ENCODE data around the gene TSPAN18.

Gene TSPAN18

DNA sequence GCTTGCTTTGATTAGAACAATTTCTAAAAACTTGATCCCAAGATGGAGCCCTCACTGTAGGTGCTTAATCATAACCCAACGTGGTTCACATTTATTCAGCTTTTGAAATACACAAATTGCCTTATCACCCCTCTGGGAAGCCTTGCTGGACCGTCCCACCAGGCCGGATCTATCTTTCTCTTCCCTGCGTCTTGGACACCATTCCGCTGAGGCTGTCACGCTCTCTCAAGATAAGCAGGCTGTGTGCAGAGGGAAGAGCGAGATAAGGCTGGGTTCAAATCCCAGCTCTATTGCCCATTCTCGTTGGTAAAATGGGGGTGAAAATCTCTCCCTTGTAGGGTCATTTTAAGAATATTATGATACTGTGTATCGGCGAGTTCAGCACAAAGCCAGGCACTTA, 244.4 kb downstream of the TSPAN18 start:
- DNase-seq: no peak

DNA sequence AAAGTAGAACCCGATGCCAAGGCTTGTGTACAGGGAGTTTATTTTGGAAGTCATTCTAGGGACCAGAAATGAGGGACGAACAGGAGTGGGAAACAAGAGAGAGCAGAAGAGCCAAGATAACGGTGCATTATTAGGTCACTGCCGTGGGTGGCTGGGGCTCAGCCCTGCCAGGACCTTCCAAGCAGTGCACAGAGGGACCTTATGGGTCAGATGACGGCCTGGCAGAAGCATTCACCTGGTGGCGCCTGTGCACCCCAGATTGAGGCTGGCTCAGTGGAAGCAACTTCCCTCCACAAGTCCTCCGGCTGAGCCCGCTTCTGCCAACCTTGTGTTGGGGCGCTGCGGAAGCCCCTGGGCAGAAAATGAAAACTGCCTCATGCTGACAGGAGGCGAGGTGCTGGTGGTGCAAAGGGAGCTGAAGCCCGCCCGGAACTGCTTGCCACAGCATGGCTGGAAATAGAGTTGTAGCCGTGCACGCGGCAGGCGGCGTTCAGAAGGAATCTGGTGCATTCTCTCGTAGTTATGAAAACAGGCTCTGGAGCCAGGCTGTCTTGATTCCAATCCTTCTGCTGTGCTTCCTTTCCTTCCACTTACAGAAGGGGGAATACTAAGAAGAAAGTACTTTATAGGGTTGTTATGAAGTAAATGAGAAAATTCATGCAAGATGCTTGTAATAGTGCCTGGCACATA, 246.1 kb downstream of the TSPAN18 start:
- no peak for DNase-seq

DNA sequence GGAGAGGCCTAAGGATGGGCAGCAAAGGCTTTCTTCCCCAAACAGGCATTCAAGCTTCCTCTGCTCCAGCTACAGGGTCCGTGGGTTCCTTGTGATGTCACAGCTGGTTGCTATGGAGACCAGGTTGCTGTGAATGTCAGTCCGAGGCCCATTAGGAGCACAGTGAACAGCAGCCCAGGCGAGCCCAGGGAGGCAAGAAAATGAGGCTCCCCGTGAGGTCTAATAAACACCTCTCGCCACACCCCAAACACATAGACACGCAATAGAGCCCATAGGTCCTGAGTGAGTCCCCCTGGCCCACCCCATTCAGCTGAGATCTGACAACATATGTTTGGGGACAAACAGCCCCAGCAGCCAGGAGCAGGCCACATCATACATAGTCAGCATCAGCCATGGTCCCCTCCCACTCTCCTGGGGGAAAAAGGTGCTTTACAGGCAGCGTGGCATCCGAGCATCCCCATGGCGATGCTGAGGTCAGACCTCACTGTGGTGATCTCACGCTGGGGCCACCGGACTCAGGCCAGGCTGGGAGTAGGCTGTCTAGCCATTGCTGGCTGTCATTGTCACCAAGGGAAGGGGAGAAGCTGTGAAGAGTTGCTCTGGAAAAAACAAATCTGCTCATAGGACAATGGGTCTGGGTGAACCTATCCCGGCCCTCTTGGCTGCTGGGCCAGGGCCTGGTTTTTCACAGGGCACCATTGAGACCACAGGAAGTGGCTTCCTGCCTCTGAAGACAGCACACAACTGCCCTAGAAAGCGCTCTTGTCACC, 247.1 kb downstream of the TSPAN18 start:
- no peak for DNase-seq

DNA sequence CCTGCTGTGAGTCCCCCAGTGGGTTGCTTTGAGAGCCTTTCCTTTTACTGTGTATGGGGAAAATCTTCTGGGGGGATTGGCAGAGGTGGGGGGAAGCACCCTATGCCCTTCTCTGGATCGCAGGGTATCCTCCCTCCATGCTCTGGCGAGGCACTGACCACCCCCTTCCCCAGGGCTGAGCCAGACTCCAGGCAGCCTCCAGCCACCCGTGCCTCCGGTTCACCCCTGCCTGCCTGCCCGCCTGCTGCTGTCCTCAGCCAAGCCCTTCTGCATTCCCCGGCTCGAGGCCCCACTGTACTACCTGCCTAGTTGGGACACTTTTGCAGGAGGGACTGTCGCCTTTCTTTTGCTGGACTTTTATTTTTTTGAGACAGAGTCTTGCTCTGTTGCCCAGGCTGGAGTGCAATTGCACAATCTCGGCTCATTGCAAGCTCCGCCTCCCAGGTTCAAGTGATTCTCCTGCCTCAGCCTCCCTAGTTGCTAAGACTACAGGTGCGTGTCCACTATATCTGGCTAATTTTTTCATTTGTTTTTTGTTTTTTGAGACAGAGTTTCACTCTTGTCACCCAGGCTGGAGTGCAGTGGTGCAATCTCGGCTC, 247.7 kb downstream of the TSPAN18 start:
- no peak for DNase-seq

DNA sequence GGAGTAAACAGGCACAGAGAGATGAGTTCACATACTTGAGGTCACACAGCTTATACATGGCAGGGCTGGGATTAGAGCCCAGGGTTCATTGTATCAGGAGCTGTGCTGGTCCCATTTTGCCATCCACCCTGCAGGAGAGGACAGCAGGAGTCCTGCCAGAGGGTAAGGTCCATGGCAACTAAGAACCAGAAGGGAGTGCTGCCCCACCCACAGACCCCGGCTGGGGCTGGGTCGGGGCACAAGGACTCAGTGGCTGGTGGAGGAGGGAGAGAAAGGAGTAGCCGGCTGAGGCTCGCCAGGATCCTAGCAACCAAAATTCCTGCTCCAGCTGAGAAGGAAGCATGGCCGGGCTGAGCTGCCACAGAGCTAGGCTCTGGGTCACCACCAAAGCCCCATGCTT, 249.8 kb downstream of the TSPAN18 start:
- DNase-seq: no peak

DNA sequence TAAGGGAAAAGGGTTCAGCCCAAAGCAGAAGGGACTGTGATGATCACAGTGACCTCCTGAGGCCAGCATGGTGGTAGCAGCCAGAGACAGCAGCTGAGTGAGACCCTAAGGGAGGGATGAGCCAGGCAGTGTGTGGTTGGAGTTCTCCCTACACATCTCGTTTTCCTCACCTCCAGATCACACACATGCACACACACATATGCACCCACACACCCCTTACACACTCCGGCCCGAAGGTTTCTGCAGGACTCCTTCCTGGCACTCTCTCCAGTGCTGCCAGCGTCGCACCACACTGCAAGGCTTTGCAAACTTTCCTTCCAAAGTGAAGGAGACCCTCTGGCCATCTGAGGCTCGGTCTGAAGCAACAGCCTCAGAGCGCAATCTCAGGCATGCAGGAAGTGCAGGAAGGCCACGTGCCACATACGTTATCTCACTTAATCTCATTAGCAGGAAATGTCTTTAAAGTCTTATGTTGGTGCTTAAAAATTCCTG, 250.8 kb downstream of the TSPAN18 start:
- DNase-seq: peak; percentile 13 to 15

DNA sequence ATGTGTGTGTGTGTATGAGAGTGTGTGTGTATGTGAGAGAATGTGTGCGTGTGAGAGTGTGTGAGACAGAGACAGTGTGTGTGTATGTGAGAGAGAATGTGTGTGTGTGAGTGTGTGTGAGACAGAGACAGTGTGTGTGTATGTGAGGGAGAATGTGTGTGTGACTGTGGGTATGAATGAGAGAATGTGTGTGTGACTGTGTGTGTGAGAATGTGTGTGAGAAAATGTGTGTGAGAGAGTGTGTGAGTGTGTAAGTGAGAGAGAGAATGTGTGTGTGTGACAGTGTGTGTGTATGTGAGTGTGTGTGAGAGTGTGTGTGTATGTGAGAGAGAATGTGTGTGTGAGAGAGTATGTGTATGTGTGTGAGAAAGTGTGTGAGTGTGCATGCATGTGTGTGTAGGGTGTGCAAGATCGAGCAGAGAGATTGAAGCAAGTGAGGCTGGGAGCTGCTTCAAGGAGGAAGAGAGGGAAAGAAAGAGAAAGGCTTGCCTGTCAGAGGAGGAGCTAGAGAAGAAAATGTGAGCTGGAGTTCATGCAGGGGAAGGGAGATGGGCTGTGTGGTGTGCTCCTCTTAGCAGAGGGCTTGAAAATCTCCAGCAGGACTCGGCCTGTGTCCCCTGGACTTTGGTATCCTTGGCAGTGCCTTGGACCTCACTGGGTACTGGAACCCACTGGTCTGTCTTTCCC, 251.7 kb downstream of the TSPAN18 start:
- no peak for DNase-seq

DNA sequence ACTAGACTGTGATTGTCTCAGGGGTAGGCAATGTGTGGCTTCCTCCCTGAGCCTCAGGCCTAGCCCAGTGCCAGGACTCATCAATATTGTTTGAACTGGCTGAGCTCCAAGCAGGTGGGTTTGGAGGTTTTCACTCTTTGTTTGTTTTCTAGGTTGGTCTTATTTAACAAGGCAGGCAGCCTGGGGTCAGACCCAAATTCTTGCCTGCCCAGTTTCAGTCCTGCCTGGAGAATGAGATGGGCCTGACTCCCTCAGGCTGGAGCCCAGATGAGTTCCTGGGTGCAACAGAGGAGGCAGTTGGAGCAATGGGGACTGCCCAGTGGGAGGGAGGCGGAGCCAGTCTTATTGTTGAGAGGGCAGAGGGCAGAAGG, 252.2 kb downstream of the TSPAN18 start:
- DNase-seq: no peak

DNA sequence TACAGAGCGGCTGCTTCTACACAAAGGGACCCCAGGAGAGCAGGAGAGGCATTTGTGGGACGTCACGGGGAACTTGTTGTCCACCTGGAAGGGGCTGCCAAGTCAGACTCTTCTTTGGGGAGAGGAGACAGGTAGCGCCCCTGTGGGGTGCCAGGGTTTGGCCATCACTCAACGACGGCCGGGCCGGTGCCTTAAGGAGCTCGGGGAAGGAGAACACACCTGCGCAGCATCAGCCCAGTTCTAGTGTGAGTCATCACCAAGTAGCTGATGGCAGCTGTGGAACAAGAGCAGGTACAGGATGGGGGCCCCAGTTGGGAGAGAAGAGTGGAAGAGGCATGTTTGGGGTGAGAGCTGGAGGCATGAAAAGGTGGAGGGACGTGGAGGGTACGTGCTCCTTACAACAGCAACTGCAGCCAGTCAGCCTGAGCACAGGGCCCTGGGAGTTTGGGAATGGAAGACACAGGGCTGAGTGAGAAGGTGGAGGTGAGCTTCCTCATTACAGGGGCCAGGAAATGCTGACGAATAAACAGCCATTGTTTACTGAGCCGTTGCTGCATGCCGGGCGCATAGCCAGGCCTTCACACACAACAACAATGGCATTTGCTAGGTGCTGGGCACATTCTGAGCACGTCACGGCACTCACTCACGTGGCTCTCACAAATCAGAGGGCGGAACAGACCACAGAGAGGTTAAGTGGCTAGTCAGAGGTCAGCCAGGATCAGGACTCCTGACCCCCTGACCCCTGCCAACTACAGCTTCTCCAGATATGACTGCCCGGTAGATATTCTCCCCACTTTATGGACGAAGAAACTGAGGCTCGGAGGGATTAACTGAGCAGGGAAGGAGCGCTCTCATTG, 253.0 kb downstream of the TSPAN18 start:
- no peak for DNase-seq

DNA sequence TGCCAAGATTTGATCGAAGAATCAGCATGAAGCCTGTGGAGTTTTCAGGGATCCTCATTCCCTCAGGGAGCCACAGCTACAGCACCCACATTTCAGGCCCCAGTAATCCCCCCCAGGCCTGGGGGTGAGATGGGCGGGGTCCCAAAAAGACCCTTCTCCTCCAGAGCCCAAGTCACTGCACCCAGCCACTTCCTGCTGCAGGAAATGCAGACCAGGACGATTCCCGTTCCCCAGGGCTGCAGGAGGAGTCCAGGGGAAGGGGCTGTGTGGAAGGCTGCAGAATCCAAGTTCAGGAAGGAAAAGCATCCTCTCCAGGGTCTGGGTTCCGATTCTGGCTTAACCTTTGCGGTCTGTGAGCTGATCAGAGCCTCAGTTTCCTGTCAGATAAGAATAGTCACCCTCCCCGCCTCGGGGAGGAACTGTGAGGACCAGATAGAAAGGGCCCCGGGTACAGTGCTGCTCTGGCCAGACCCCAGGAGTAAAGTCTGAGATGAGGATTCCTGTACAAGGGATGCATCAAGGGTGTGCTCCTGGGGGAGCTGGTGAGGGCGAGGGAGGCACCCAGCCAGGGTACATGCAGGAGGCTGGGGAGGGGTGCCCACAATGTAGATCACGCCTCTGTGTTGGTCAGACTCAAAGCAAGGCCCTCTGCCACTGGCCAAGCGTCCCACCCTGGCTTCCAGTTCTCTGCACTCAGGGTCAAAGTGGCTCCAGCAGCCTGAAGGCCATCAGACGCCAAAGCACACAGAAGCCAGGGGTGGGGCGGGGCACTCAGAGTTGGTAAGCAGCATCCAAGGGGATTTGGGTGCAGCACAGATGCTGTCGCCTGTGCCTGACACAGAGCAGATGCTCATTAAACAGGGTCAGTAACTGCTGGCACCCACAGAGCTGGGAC, 254.0 kb downstream of the TSPAN18 start:
- DNase-seq: no peak
